Lower lobe of right lung (tissue), 2 donors: ENCODE results near the gene COL7A1. TPM values are rescaled to one million over a fixed set of nuclear protein-coding genes. Genes with fewer than 3 reads are reported as not detected.
A peak's percentile ranks its signal among the peaks of the same experiment; 100 is the strongest.

Experiments used
- ATAC-seq, 2 donors: fragments of 200-7000 bp; cut with Tn5 transposase; one replicate each; pipeline ENCODE4 v1.9.1; 2020 to 2022; ENCODE audit warnings: mild to moderate bottlenecking in 2 of 2, moderate library complexity in 2 of 2
- DNase-seq: peaks from one replicate; pipeline ENCODE4 v3.0.0-alpha.2; 2020
- H3K27ac ChIP-seq: fragments of 200-600 bp; one replicate; pipeline ENCODE4 v1.8.0; 2022
- H3K27me3 ChIP-seq: fragments of 200-600 bp; one replicate; pipeline ENCODE4 v1.8.0; 2022; ENCODE audit warnings: low read depth
- H3K36me3 ChIP-seq: fragments of 200-600 bp; one replicate; pipeline ENCODE4 v1.8.0; 2022; ENCODE audit warnings: mild to moderate bottlenecking
- H3K4me1 ChIP-seq: fragments of 200-600 bp; one replicate; pipeline ENCODE4 v1.8.0; 2022
- H3K4me3 ChIP-seq: fragments of 200-600 bp; one replicate; pipeline ENCODE4 v1.8.0; 2022; ENCODE audit warnings: mild to moderate bottlenecking
- H3K9me3 ChIP-seq: fragments of 200-600 bp; one replicate; pipeline ENCODE4 v1.8.0; 2022
- intact Hi-C: fragments of 100-400 bp; cut with DNase I; formaldehyde crosslinking; loops from one replicate; pipeline ENCODE4 v1.11.0; 2022
- microRNA-seq: library from miRNA; unstranded; fragments of <30 nt; microRNA quantifications from one replicate; pipeline ENCODE4 v1.2.0, GENCODE V29; 2020; ENCODE audit warnings: borderline number of aligned reads
- total RNA-seq: library from RNA; stranded (reverse); fragmentation: NEBNext Ultra II Directional; extraction: Animal tissue kit (Norgen Biotek cat#: 25700); gene quantifications from one replicate; pipeline ENCODE4 v1.2.1, GENCODE V29; 2021
- TF ChIP-seq, protein P1 (sequence below): fragments of 200-600 bp; IDR thresholded peaks from one replicate; pipeline ENCODE4 v1.8.0; 2022; ENCODE audit warnings: antibody characterized with exemption, mild to moderate bottlenecking
- donor health status: DM: no; HTN: yes; CAD: no; lungs with severe emphysema.

Gene COL7A1
- total RNA-seq, 1 donor from 2014 or later: 2.6 TPM

DNA sequence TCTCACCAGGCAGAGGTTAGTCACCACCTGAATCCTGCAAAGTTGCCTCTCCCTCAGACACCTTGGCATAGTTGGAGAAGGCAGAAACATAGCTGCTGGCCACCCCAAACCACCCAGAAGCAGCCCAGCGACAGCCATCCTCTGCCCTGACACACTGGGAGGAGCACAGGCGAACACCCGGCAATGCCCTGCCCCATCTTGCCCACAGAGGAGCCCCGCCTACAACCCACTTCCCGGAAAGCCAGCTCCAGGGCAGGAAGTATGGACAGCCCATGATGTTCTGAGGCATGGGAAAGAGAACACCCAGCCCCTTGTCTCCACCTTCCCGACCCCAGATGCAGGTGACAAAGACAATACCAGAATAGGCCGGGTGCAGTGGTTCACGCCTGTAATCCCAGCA is 78.6 kb downstream of the COL7A1 start:
- DNase-seq: no peak
- Histone ChIP-seq H3K27ac (no peak overlapping the region), H3K4me3 (no peak overlapping the region), H3K27me3 (no peaks in the 10 kb centered on the region), H3K4me1 (no peaks in the 10 kb centered on the region), H3K9me3 (no peaks in the 10 kb centered on the region), H3K36me3 (peaks cover 8% of the 10 kb centered on the region)
- intact Hi-C loops: no loop called here
- no peak for ATAC-seq
- TF ChIP-seq, protein P1, sequence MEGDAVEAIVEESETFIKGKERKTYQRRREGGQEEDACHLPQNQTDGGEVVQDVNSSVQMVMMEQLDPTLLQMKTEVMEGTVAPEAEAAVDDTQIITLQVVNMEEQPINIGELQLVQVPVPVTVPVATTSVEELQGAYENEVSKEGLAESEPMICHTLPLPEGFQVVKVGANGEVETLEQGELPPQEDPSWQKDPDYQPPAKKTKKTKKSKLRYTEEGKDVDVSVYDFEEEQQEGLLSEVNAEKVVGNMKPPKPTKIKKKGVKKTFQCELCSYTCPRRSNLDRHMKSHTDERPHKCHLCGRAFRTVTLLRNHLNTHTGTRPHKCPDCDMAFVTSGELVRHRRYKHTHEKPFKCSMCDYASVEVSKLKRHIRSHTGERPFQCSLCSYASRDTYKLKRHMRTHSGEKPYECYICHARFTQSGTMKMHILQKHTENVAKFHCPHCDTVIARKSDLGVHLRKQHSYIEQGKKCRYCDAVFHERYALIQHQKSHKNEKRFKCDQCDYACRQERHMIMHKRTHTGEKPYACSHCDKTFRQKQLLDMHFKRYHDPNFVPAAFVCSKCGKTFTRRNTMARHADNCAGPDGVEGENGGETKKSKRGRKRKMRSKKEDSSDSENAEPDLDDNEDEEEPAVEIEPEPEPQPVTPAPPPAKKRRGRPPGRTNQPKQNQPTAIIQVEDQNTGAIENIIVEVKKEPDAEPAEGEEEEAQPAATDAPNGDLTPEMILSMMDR: no peak

DNA sequence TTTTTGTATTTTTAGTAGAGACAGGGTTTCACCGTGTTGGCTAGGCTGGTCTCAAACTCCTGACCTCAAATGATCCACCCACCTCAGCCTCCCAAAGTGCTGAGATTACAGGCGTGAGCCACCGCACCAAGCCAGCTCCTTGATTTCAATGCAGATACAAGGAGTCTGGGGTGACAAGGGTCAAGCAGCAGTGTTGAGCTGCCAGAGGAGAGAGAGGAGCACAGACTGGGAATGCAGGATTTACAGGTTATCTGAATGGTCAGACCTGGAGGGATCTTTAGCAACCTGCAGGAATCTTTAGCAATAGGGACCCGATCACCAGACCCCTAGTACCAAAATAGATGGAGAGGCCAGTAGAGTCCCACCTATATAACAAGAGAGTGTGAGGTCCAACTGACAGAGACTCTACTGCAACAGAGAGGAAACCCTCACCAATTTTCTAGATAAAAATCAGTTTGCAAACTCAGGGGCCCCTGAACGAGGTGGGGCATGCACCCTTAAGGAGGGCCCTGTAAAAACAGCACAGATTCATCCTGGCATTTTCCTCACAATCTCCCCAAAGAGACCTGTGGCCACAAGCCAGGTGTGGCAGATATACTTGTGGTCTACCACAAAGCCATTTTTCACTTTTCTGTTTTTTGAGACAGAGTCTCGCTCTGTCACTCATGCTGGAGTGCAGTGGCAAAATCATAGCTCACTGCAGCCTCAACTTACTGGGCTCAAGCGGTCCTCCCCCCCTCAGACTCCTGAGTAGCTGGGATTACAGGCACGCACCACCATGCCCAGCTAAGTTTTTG is 80.5 kb downstream of the COL7A1 start:
- TF ChIP-seq, protein P1: no peak
- H3K4me1 ChIP-seq: no peaks in the 10 kb centered on the region
- peak; percentile 6 for DNase-seq
- ATAC-seq: no peak
- peaks cover 4% of the 10 kb centered on the region for H3K36me3 ChIP-seq
- H3K4me3 ChIP-seq: no peak overlapping the region
- H3K27ac ChIP-seq: no peak overlapping the region
- no peaks in the 10 kb centered on the region for H3K27me3 ChIP-seq
- intact Hi-C loops: no loop called here
- H3K9me3 ChIP-seq: no peaks in the 10 kb centered on the region

Small RNA genes within 50 kb of the gene (microRNA-seq; reads per million reads assigned to microRNA genes)
- not detected for gene MIR4793
- gene MIR6823: not detected
- not detected for gene MIR711

Other genes starting within 250 kb of the COL7A1 start
- not detected for gene FBXW12, start 223.1 kb downstream of the COL7A1 start, total RNA-seq
- 94.3 TPM for gene PLXNB1, start 165.2 kb downstream of the COL7A1 start, total RNA-seq
- gene CCDC51, start 155.2 kb downstream of the COL7A1 start, total RNA-seq: 8.6 TPM
- gene TMA7, start 155.1 kb downstream of the COL7A1 start, total RNA-seq: 153 TPM
- gene ATRIP, start 148.6 kb downstream of the COL7A1 start, total RNA-seq: 5.9 TPM
- 187 TPM for gene SHISA5, start 91.2 kb downstream of the COL7A1 start, total RNA-seq
- gene PFKFB4, start 38.5 kb downstream of the COL7A1 start, total RNA-seq: 12.9 TPM
- gene UCN2, start 31.5 kb downstream of the COL7A1 start, total RNA-seq: 0.32 TPM
- gene UQCRC1, start 14.3 kb upstream of the COL7A1 start, total RNA-seq: 121 TPM
- gene TMEM89, start 26.4 kb upstream of the COL7A1 start, total RNA-seq: not detected
- 20.8 TPM for gene SLC26A6, start 40.1 kb upstream of the COL7A1 start, total RNA-seq
- gene CELSR3, start 67.6 kb upstream of the COL7A1 start, total RNA-seq: 1.0 TPM
- 20.7 TPM for gene NCKIPSD, start 90.6 kb upstream of the COL7A1 start, total RNA-seq
- gene IP6K2, start 121.9 kb upstream of the COL7A1 start, total RNA-seq: 56.3 TPM